ENCODE measurements around the gene UBE2D1.

Gene UBE2D1

GRCh38 chr10:58358947-58359346, 24.1 kb downstream of the UBE2D1 start:
- DNase-seq (ENCODE audit: low read depth), result no peak
- TF ChIP-seq CTCF (IDR thresholded peaks at IDR 0.05; ENCODE audit: low read depth, low read length) (no peak), POLR2A (IDR thresholded peaks at IDR 0.05; ENCODE audit: extremely low read depth, insufficient read length) (no peak), MAX (IDR thresholded peaks at IDR 0.05; ENCODE audit: low read depth, low read length) (no peak), MYC (IDR thresholded peaks at IDR 0.05; ENCODE audit: low read depth, low read length) (no peak)
- no peak overlapping the region for H3K4me3 ChIP-seq (ENCODE audit: low read depth, low read length)

GRCh38 chr10:58359541-58359940, 24.7 kb downstream of the UBE2D1 start:
- H3K4me3 ChIP-seq (ENCODE audit: low read depth, low read length), result no peak overlapping the region
- no peak for TF ChIP-seq MAX (IDR thresholded peaks at IDR 0.05; ENCODE audit: low read depth, low read length)
- no peak for TF ChIP-seq MYC (IDR thresholded peaks at IDR 0.05; ENCODE audit: low read depth, low read length)
- TF ChIP-seq POLR2A (IDR thresholded peaks at IDR 0.05; ENCODE audit: extremely low read depth, insufficient read length), result no peak
- no peak for TF ChIP-seq CTCF (IDR thresholded peaks at IDR 0.05; ENCODE audit: low read depth, low read length)
- DNase-seq (ENCODE audit: low read depth), result no peak

GRCh38 chr10:58360412-58361004, 25.7 kb downstream of the UBE2D1 start:
- no peak for TF ChIP-seq MAX (IDR thresholded peaks at IDR 0.05; ENCODE audit: low read depth, low read length)
- TF ChIP-seq POLR2A (IDR thresholded peaks at IDR 0.05; ENCODE audit: extremely low read depth, insufficient read length), result no peak
- no peak for TF ChIP-seq CTCF (IDR thresholded peaks at IDR 0.05; ENCODE audit: low read depth, low read length)
- TF ChIP-seq MYC (IDR thresholded peaks at IDR 0.05; ENCODE audit: low read depth, low read length), result no peak
- H3K4me3 ChIP-seq (ENCODE audit: low read depth, low read length), result no peak overlapping the region
- DNase-seq (ENCODE audit: low read depth), result no peak

- TF ChIP-seq MAX (IDR thresholded peaks at IDR 0.05; ENCODE audit: low read depth, low read length), result no peak
- no peak for TF ChIP-seq CTCF (IDR thresholded peaks at IDR 0.05; ENCODE audit: low read depth, low read length)
- no peak for TF ChIP-seq POLR2A (IDR thresholded peaks at IDR 0.05; ENCODE audit: extremely low read depth, insufficient read length)
- TF ChIP-seq MYC (IDR thresholded peaks at IDR 0.05; ENCODE audit: low read depth, low read length), result no peak
- no peak for DNase-seq (ENCODE audit: low read depth)
- H3K4me3 ChIP-seq (ENCODE audit: low read depth, low read length), result no peak overlapping the region
Observed at GRCh38 chr10:58361353-58361752, 26.5 kb downstream of the UBE2D1 start.

- TF ChIP-seq CTCF (IDR thresholded peaks at IDR 0.05; ENCODE audit: low read depth, low read length) (no peak), MAX (IDR thresholded peaks at IDR 0.05; ENCODE audit: low read depth, low read length) (no peak), MYC (IDR thresholded peaks at IDR 0.05; ENCODE audit: low read depth, low read length) (no peak), POLR2A (IDR thresholded peaks at IDR 0.05; ENCODE audit: extremely low read depth, insufficient read length) (no peak)
- no peak overlapping the region for H3K4me3 ChIP-seq (ENCODE audit: low read depth, low read length)
- no peak for DNase-seq (ENCODE audit: low read depth)
Observed at GRCh38 chr10:58362027-58362789, 27.4 kb downstream of the UBE2D1 start.
